Measurements from ENCODE around the gene GPR183.

The GPR183 gene, protein sequence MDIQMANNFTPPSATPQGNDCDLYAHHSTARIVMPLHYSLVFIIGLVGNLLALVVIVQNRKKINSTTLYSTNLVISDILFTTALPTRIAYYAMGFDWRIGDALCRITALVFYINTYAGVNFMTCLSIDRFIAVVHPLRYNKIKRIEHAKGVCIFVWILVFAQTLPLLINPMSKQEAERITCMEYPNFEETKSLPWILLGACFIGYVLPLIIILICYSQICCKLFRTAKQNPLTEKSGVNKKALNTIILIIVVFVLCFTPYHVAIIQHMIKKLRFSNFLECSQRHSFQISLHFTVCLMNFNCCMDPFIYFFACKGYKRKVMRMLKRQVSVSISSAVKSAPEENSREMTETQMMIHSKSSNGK

GRCh38 chr13:99307247-99307646 lies at the start of gene GPR183:
Gene GPR183, minus strand, starts transcription at chr13:99307399. Its CDS starts 11,254 bp downstream, at chr13:99296145.
- intact Hi-C loops (cut with micrococcal nuclease), result loop anchor here (5.0 kb wide), 1 partner anchor 35 kb away; no protein-coding TSS in a partner anchor
- H3K36me3 Mint-ChIP-seq (ENCODE audit: low read depth), result peaks cover 56% of the 10 kb centered on the region
- H3K27ac Mint-ChIP-seq, result peak within 1 kb of the TSS; percentile 94
- no peaks in the 10 kb centered on the region for H3K27me3 Mint-ChIP-seq
- no peaks in the 10 kb centered on the region for H3K9me3 Mint-ChIP-seq
- peaks cover 71% of the 10 kb centered on the region for H3K4me1 Mint-ChIP-seq (ENCODE audit: low read depth)
- peak within 1 kb of the TSS; percentile 87 for H3K4me3 Mint-ChIP-seq

DNA sequence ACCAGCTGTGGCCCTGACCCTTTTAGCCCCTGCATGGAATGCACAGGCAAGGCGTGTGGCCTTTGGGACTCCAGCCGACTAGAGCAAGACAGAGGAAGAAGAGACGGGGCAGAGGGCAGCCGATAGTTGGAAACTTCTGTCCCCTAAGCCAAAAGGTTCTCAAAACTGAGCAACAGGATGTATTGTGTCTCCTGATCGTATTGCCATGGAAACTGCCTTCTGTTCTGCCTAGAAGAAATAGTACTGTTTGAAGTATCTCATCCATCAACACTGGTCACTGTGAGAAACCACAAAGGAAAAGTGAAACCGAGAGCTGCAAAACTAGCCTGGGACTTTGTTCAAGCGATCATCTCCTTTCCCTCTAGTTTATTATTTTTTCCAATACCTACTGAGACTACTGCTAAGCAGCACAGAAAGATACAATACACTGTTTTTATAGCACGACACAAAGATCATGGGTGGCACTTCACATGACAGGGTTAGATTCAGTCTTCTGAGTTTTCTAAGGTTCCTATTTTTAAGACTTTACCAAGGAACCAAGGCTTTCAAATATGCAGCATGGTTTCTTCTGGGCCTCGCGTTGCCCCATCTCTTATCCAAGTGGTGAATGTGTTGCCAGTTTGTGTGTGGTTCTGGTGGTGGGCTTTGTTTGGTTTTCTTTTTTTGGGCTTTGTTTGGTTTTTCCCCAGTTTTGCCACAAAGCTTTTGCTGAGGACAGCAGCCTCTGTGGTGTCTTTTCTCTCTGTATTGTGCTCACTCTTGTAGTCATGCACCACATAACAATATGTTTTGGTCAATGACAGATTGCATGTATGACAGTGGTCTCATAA lies 49.3 kb upstream of the GPR183 start:
- intact Hi-C loops (cut with micrococcal nuclease), result loop anchor here (5.0 kb wide), 1 partner anchor 34 kb away; no protein-coding TSS in a partner anchor
- Mint-ChIP-seq H3K9me3 (no peaks in the 10 kb centered on the region), H3K27ac (peak overlapping the region; percentile 94), H3K4me3 (peak overlapping the region; percentile 70), H3K27me3 (no peaks in the 10 kb centered on the region), H3K36me3 (ENCODE audit: low read depth) (peaks cover 80% of the 10 kb centered on the region), H3K4me1 (ENCODE audit: low read depth) (peaks cover 59% of the 10 kb centered on the region)

DNA sequence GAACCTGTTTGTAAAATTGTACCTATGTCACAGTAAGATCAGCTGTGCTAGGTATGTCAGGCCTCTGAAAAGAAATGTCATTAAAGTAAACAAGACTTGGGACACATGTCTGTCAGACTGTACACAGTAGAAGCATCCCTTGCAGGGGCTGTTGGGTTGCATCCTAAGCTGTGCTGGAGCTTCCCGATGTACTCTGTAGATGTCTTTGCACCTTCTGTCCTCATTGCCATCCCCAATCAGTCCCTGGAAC lies 48.7 kb upstream of the GPR183 start:
- intact Hi-C loops (cut with micrococcal nuclease), result loop anchor here (5.0 kb wide), 1 partner anchor 34 kb away; no protein-coding TSS in a partner anchor
- no peaks in the 10 kb centered on the region for H3K27me3 Mint-ChIP-seq
- H3K36me3 Mint-ChIP-seq (ENCODE audit: low read depth), result peaks cover 79% of the 10 kb centered on the region
- no peaks in the 10 kb centered on the region for H3K9me3 Mint-ChIP-seq
- H3K4me1 Mint-ChIP-seq (ENCODE audit: low read depth), result peaks cover 57% of the 10 kb centered on the region
- peak overlapping the region; percentile 94 for H3K27ac Mint-ChIP-seq
- peak overlapping the region; percentile 70 for H3K4me3 Mint-ChIP-seq

- Mint-ChIP-seq H3K36me3 (ENCODE audit: low read depth) (peaks cover 78% of the 10 kb centered on the region), H3K4me3 (peak overlapping the region; percentile 70), H3K9me3 (no peaks in the 10 kb centered on the region), H3K27ac (peak overlapping the region; percentile 94), H3K4me1 (ENCODE audit: low read depth) (peaks cover 57% of the 10 kb centered on the region), H3K27me3 (no peaks in the 10 kb centered on the region)
- intact Hi-C loops (cut with micrococcal nuclease), result loop anchor here (5.0 kb wide), 1 partner anchor 33 kb away; no protein-coding TSS in a partner anchor
These were observed 48.2 kb upstream of the GPR183 start for GRCh38 chr13:99355267-99356011.

DNA sequence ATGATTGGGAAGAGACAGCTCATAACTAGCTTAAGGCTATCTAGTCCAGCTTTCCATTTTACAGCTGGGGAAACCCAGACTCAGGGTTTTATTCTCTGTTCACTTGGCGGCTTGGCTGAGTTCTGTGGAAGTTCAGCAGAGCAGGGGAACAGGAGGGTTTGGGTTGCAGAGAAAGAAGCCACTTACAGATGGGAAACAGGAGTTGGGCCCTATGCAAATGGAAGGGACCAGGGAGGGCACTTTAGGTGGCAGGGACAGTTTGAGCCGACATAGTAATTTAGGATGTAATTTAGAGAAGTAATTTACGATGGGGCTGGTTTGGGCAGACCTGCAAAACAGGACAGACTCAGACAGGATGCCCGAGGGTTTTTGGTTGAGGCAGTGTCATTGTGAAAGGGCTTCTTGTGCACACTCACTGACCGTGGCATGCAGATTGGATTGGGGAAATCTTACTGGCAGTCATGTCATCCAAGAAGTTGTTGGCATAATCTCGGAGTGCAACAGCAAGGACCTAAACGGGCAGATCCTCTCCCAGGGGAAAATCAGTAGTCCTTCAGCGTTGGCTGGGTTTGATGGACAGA lies 47.3 kb upstream of the GPR183 start:
- intact Hi-C loops (cut with micrococcal nuclease), result no loop called here
- peaks cover 78% of the 10 kb centered on the region for H3K36me3 Mint-ChIP-seq (ENCODE audit: low read depth)
- no peak overlapping the region for H3K4me3 Mint-ChIP-seq
- no peaks in the 10 kb centered on the region for H3K9me3 Mint-ChIP-seq
- H3K4me1 Mint-ChIP-seq (ENCODE audit: low read depth), result peaks cover 59% of the 10 kb centered on the region
- peak overlapping the region; percentile 94 for H3K27ac Mint-ChIP-seq
- no peaks in the 10 kb centered on the region for H3K27me3 Mint-ChIP-seq

DNA sequence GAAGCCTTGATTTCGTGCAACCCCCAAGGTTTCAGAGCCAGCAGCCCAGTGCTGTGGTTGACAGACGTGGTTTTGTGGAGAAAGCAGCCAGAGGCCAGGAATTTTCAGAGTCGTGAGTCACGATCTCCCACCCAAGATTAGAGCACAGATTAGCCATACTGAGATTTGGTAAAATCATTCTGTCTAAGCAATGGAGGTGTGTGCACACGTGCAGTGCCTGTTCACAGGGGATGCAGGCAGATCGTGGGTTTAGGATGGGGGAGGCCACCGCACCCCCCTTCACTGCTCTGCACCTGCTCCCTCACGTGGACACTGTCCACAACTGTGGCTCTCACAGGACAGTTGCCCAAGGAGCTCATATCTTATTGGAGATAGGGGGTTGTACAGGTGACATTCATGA lies 46.6 kb upstream of the GPR183 start:
- H3K4me1 Mint-ChIP-seq (ENCODE audit: low read depth), result peaks cover 63% of the 10 kb centered on the region

DNA sequence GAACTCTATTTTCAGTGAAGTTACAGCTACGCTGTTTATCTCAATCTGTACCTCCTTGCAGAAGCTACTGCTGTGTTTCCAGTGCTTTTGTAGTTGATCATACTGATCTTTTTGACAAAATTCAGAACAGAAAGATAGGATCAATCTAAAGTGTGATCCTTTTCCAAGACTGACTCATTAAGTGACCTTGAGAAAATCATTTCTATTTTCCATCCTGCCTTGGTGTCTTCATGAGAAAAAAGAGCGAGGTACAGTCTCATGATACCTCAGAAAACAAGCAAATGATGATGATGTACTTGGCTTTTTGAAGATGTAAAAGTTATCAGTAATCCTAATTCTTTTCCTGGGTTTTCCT lies 46.0 kb upstream of the GPR183 start:
- Mint-ChIP-seq H3K27me3 (no peaks in the 10 kb centered on the region), H3K4me1 (ENCODE audit: low read depth) (peaks cover 65% of the 10 kb centered on the region), H3K27ac (no peak overlapping the region), H3K4me3 (no peak overlapping the region), H3K9me3 (no peaks in the 10 kb centered on the region), H3K36me3 (ENCODE audit: low read depth) (peaks cover 78% of the 10 kb centered on the region)
- intact Hi-C loops (cut with micrococcal nuclease), result no loop called here

More for the DNA sequence above, 46.6 kb upstream of the GPR183 start:
- intact Hi-C loops (cut with micrococcal nuclease), result no loop called here
- Mint-ChIP-seq H3K27me3 (no peaks in the 10 kb centered on the region), H3K4me3 (no peak overlapping the region), H3K36me3 (ENCODE audit: low read depth) (peaks cover 78% of the 10 kb centered on the region), H3K27ac (peak overlapping the region; percentile 94), H3K9me3 (no peaks in the 10 kb centered on the region)

- peaks cover 78% of the 10 kb centered on the region for H3K36me3 Mint-ChIP-seq (ENCODE audit: low read depth)
- H3K9me3 Mint-ChIP-seq, result no peaks in the 10 kb centered on the region
- no peak overlapping the region for H3K27ac Mint-ChIP-seq
- H3K4me1 Mint-ChIP-seq (ENCODE audit: low read depth), result peaks cover 66% of the 10 kb centered on the region
- H3K27me3 Mint-ChIP-seq, result no peaks in the 10 kb centered on the region
- intact Hi-C loops (cut with micrococcal nuclease), result no loop called here
- no peak overlapping the region for H3K4me3 Mint-ChIP-seq
These were observed 45.4 kb upstream of the GPR183 start for GRCh38 chr13:99352351-99353245.

- Mint-ChIP-seq H3K27me3 (no peaks in the 10 kb centered on the region), H3K4me3 (no peak overlapping the region)
These were observed 44.6 kb upstream of the GPR183 start for GRCh38 chr13:99351772-99352171.

GRCh38 chr13:99350191-99350590 lies 43.0 kb upstream of the GPR183 start:
- H3K9me3 Mint-ChIP-seq, result no peaks in the 10 kb centered on the region
- no peak overlapping the region for H3K27ac Mint-ChIP-seq
- peaks cover 51% of the 10 kb centered on the region for H3K4me1 Mint-ChIP-seq (ENCODE audit: low read depth)
- intact Hi-C loops (cut with micrococcal nuclease), result no loop called here
- H3K27me3 Mint-ChIP-seq, result no peaks in the 10 kb centered on the region
- no peak overlapping the region for H3K4me3 Mint-ChIP-seq
- H3K36me3 Mint-ChIP-seq (ENCODE audit: low read depth), result peaks cover 92% of the 10 kb centered on the region

More at GRCh38 chr13:99351772-99352171, 44.6 kb upstream of the GPR183 start:
- no peak overlapping the region for H3K27ac Mint-ChIP-seq
- intact Hi-C loops (cut with micrococcal nuclease), result no loop called here
- H3K4me1 Mint-ChIP-seq (ENCODE audit: low read depth), result peaks cover 61% of the 10 kb centered on the region
- H3K36me3 Mint-ChIP-seq (ENCODE audit: low read depth), result peaks cover 85% of the 10 kb centered on the region
- no peaks in the 10 kb centered on the region for H3K9me3 Mint-ChIP-seq

DNA sequence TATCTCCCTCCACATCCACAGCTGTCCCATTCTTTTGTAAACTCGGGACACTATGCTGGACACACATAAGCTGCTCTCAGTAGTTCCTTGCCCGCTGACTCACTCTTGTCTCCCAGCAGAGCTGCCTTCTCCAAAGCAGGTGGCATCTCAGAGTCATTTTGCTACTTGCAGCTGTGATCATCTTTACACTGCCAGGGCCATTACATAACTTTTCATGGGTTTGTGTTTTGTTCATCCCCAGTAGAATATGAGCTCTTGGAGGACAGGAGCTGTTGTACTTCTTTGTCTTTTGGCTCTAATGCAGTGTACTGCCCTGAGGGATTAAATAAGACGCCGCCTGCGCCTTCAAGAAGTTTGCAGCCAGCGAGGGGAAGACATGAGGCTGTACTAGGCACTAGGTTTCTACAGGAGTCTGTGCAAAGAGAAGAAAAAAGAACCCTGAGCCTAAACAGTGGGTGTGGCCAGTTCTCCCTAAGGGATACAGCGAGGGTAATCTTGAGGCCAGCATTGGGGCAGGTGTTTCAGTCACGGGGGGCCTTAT lies 40.8 kb upstream of the GPR183 start:
- peaks cover 96% of the 10 kb centered on the region for H3K36me3 Mint-ChIP-seq (ENCODE audit: low read depth)
- H3K4me1 Mint-ChIP-seq (ENCODE audit: low read depth), result peaks cover 41% of the 10 kb centered on the region
- intact Hi-C loops (cut with micrococcal nuclease), result no loop called here

DNA sequence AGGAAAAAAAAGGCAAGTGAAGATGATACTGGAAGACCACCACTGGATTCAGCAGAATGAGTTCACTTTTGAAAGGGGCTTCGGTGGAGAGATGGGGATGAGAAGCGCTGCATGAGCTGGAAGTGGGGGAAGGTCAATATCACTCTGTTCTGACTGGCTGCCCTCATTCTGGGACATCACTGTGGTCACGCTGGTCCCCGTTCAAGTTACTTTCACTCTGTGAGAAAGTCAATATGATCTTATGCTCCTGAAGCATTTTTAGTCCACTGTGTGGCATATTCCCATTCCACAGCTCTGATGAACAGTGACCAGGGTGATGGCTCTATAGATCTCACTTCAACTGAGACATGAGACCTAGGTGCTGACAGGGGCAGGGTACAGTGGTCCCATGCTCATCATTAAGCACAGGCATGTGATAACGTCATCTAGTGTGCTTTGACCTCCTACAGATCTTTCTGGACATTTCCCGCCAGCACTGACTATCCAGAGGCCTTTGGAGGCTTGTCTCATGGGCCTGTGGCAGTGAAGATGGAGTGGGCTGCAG lies 40.2 kb upstream of the GPR183 start:
- no peak overlapping the region for H3K4me3 Mint-ChIP-seq
- H3K4me1 Mint-ChIP-seq (ENCODE audit: low read depth), result peaks cover 45% of the 10 kb centered on the region
- intact Hi-C loops (cut with micrococcal nuclease), result no loop called here
- peak overlapping the region; percentile 16 for H3K27ac Mint-ChIP-seq
- no peaks in the 10 kb centered on the region for H3K9me3 Mint-ChIP-seq
- H3K27me3 Mint-ChIP-seq, result no peaks in the 10 kb centered on the region
- H3K36me3 Mint-ChIP-seq (ENCODE audit: low read depth), result peaks cover 97% of the 10 kb centered on the region

More for the DNA sequence above, 40.8 kb upstream of the GPR183 start:
- H3K4me3 Mint-ChIP-seq, result no peak overlapping the region
- H3K9me3 Mint-ChIP-seq, result no peaks in the 10 kb centered on the region
- no peaks in the 10 kb centered on the region for H3K27me3 Mint-ChIP-seq
- H3K27ac Mint-ChIP-seq, result peak overlapping the region; percentile 16
